K562 (cell line): ENCODE measurements around the gene LENG8. TPM values are rescaled to one million over a fixed set of nuclear protein-coding genes. Genes with fewer than 3 reads are reported as not detected.
"Not testable (repeated sequence)": the region's sequence is repeated elsewhere in the genome, so short reads cannot be mapped to it uniquely, and the experiment has no call there.

ENCODE experiments used
- ATAC-seq: fragments of 200-7000 bp; cut with Tn5 transposase; 3 replicates; pipeline ENCODE4 v1.9.1; 2020; ENCODE audit warnings: moderate library complexity
- BruUV-seq: library from RNA; stranded (reverse); fragments of 400-500 nt; replicated peaks from 2 replicates; lab custom pipeline; 2021; lab: Mats Ljungman, UMichigan
- CTCF ChIA-PET: fragments of 300-600 bp; formaldehyde crosslinking; extraction: SDS; loops from one replicate; lab custom pipeline; 2021; ENCODE audit warnings: low intra/inter-chr PET ratio; lab: Yijun Ruan, JAX
- POLR2A ChIA-PET: fragments of 300-600, 350-650 bp; sonication (Branson Sonifier 250); formaldehyde crosslinking; extraction: SDS; loops from one replicate; lab custom pipeline; 2021; ENCODE audit warnings: antibody characterized with exemption, inconsistent platforms; lab: Yijun Ruan, JAX
- DNase-seq, 4 experiments: peaks; one replicate each; pipeline versions ENCODE4 v3.0.0 to v3.0.0-alpha.2; 2011 to 2018; ENCODE audit warnings: low spot score in 3 of 4, mixed read lengths in 3 of 4; ENCODE audit errors: extremely low read depth in 1 of 4
- FAIRE-seq: peaks from 2 replicates; lab custom pipeline; 2011; peaks lifted over from hg19 to GRCh38; lab: Jason Lieb, UNC
- H2AFZ ChIP-seq: 2 replicates; pipeline ENCODE4 v1.6.0; 2011; ENCODE audit warnings: low read depth, low read length, control low read depth, inconsistent platforms
- H3K27ac ChIP-seq: fragments of 200-600 bp; 3 replicates; pipeline ENCODE4 v1.8.0; 2011; ENCODE audit warnings: low read depth, mild to moderate bottlenecking, control low read depth, inconsistent platforms, low read length, moderate library complexity, mixed read lengths; ENCODE audit errors: extremely low read depth
- H3K27me3 ChIP-seq, 2 experiments: fragments of 300-600 bp in 1 of 2; 2 replicates in 1 of 2; 3 replicates in 1 of 2; pipeline versions ENCODE4 v1.6.0 to v1.8.0; 2011; ENCODE audit warnings: inconsistent platforms in 2 of 2, low read length in 2 of 2, mild to moderate bottlenecking in 1 of 2, mixed read lengths in 1 of 2, moderate library complexity in 1 of 2; ENCODE audit not compliant: control insufficient read depth in 2 of 2, insufficient read depth in 2 of 2
- H3K36me3 ChIP-seq: fragments of 300-600 bp; 3 replicates; pipeline ENCODE4 v1.8.0; 2011; ENCODE audit warnings: mild to moderate bottlenecking, low read length, inconsistent platforms; ENCODE audit not compliant: control insufficient read depth, insufficient read depth
- H3K4me1 ChIP-seq, 2 experiments: fragments of 200-600 bp in 1 of 2; replicated peaks in 1 of 2; 2 replicates in 1 of 2; 3 replicates in 1 of 2; pipeline versions ENCODE4 v1.5.1 to v1.8.0; 2011; ENCODE audit warnings: inconsistent platforms in 2 of 2, low read length in 2 of 2, mild to moderate bottlenecking in 1 of 2, mixed read lengths in 1 of 2, moderate library complexity in 1 of 2; ENCODE audit not compliant: control insufficient read depth in 2 of 2, insufficient read depth in 2 of 2
- H3K4me2 ChIP-seq: 2 replicates; pipeline ENCODE4 v1.6.1; 2011; ENCODE audit warnings: low read length, control low read depth, inconsistent platforms, mixed read lengths; ENCODE audit not compliant: insufficient read depth
- H3K4me3 ChIP-seq: fragments of 200-600 bp; sonication (generic), shearing (Covaris generic); 2 replicates; pipeline ENCODE4 v1.5.1; 2016; ENCODE audit warnings: control low read depth, inconsistent platforms
- H3K79me2 ChIP-seq: fragments of 200-600 bp; 3 replicates; pipeline ENCODE4 v1.8.0; 2011; ENCODE audit warnings: low read length, inconsistent platforms; ENCODE audit not compliant: control insufficient read depth, insufficient read depth
- H3K9ac ChIP-seq, 2 experiments: 2 replicates each; pipeline versions ENCODE4 v1.6.0 to v1.6.1; 2011; ENCODE audit warnings: low read depth in 2 of 2, low read length in 2 of 2, control low read depth in 1 of 2, inconsistent platforms in 1 of 2, mild to moderate bottlenecking in 1 of 2, mixed read lengths in 1 of 2; ENCODE audit not compliant: insufficient read depth in 1 of 2
- H3K9me1 ChIP-seq: one replicate; pipeline ENCODE4 v1.6.0; 2011; ENCODE audit warnings: inconsistent platforms, mild to moderate bottlenecking, low read length, moderate library complexity; ENCODE audit not compliant: control insufficient read depth, insufficient read depth
- H3K9me3 ChIP-seq: replicated peaks from 2 replicates; pipeline ENCODE4 v1.5.1; 2011; ENCODE audit warnings: low read depth, low read length, inconsistent platforms; ENCODE audit not compliant: control insufficient read depth, insufficient read depth
- H4K20me1 ChIP-seq: replicated peaks from 2 replicates; pipeline ENCODE4 v1.6.1; 2011; ENCODE audit warnings: low read length, inconsistent platforms, mixed read lengths; ENCODE audit not compliant: control insufficient read depth, insufficient read depth
- SMAD2 ChIP-seq: fragments of 150-350 bp; IDR thresholded peaks from 2 replicates; pipeline ENCODE4 v1.6.1; 2014; ENCODE audit warnings: low read depth, mild to moderate bottlenecking, low read length
- WGBS: fragments of 100-300 bp; shearing (Covaris generic); methylation state at CpG from one replicate; pipeline ENCODE4 v1.1.6; 2016; ENCODE audit warnings: low coverage, mixed read lengths; ENCODE audit not compliant: insufficient coverage; ENCODE audit errors: missing lambda C conversion rate; 5-methylcytosine and 5-hydroxymethylcytosine counted together
- in situ Hi-C: fragments of 300-500 bp; cut with MboI; formaldehyde crosslinking; loops from 4 replicates; pipeline ENCODE4 v1.15.0; 2018; ENCODE audit warnings: inconsistent platforms, mixed read lengths
- intact Hi-C: fragments of 100-400 bp; cut with micrococcal nuclease; formaldehyde crosslinking; loops from 2 replicates; pipeline ENCODE4 v1.14.2; 2022
- polyA plus RNA-seq, 8 experiments: library from polyadenylated mRNA; depleted of rRNA in 4 of 8; stranded (reverse) in 5 of 8; unstranded in 3 of 8; fragments of >200 nt; fragmentation: Nextera tagmentation in 2 of 8; fragmentation: Illumina TruSeq in 1 of 8; extraction: Ambion mirVana in 2 of 8; extraction: Trizol in 1 of 8; gene quantifications; 2 replicates each; pipeline versions ENCODE4 v1.2.1 to v1.2.3, GENCODE V29; 2011 to 2014; ENCODE audit warnings: inconsistent platforms in 1 of 8, missing spikeins in 1 of 8
- total RNA-seq, 7 experiments: library from RNA; depleted of rRNA in 6 of 7; stranded (reverse); fragments of >200 nt in 6 of 7; fragmentation: Illumina TruSeq in 2 of 7; extraction: Trizol in 2 of 7; gene quantifications; 2 replicates each; pipeline versions ENCODE4 v1.2.1 to v1.2.3, GENCODE V29; 2011 to 2021; ENCODE audit warnings: low replicate concordance in 1 of 7
- TF ChIP-seq, protein P1 (sequence below): sonication (generic); formaldehyde crosslinking; IDR thresholded peaks from 2 replicates; pipeline ENCODE4 v1.8.1; 2023; ENCODE audit warnings: mild to moderate bottlenecking, missing genetic modification reagents

The LENG8 gene
- total and polyA plus RNA-seq, 9 of the 15 experiments (the other 6 are each of a cell fraction or from before 2014, with no cell fraction given): 0.74 to 146 (median 28.1) TPM

- no TSS peak for BruUV-seq
- H3K4me2 ChIP-seq: no peak within 1 kb of the TSS
- H2AFZ ChIP-seq: no peak within 1 kb of the TSS
- intact Hi-C loops (no loop called here), in situ Hi-C loops (no loop called here)
- no peaks in the 10 kb centered on the region for H3K9me3 ChIP-seq
- H3K9me1 ChIP-seq: no peaks in the 10 kb centered on the region
- no peaks in the 10 kb centered on the region for H3K79me2 ChIP-seq
- H4K20me1 ChIP-seq: no peaks in the 10 kb centered on the region; the same call in 1 of the 2 replicates
- H3K9ac ChIP-seq: no peak within 1 kb of the TSS
- ATAC-seq: no peak
- H3K36me3 ChIP-seq: no peaks in the 10 kb centered on the region
- no peak within 1 kb of the TSS for H3K27ac ChIP-seq
- no peak for TF ChIP-seq SMAD2
- TF ChIP-seq, protein P1, sequence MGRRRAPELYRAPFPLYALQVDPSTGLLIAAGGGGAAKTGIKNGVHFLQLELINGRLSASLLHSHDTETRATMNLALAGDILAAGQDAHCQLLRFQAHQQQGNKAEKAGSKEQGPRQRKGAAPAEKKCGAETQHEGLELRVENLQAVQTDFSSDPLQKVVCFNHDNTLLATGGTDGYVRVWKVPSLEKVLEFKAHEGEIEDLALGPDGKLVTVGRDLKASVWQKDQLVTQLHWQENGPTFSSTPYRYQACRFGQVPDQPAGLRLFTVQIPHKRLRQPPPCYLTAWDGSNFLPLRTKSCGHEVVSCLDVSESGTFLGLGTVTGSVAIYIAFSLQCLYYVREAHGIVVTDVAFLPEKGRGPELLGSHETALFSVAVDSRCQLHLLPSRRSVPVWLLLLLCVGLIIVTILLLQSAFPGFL (CRISPR knock-in tag): no peak
- TF ChIP-seq, all 486 proteins: peak for 0
- DNase-seq (no peak), FAIRE-seq (no peak)
- peaks cover 25 to 34% of the 10 kb centered on the region in 2 experiments for H3K27me3 ChIP-seq
- H3K4me3 ChIP-seq: no peak within 1 kb of the TSS
- WGBS: under 1% methylated on average over 14 of the region's 14 CpGs
- ChIA-PET POLR2A (no interaction called here), CTCF (no interaction called here)
- H3K4me1 ChIP-seq: no peaks in the 10 kb centered on the region
Measured at GRCh38 chr19:54502518-54503048, 53.6 kb downstream of the LENG8 start, which contains the start of gene LAIR2. Gene LAIR2 (plus strand): TSS chr19:54502831. CDS start chr19:54502919, 88 bp downstream.

DNA sequence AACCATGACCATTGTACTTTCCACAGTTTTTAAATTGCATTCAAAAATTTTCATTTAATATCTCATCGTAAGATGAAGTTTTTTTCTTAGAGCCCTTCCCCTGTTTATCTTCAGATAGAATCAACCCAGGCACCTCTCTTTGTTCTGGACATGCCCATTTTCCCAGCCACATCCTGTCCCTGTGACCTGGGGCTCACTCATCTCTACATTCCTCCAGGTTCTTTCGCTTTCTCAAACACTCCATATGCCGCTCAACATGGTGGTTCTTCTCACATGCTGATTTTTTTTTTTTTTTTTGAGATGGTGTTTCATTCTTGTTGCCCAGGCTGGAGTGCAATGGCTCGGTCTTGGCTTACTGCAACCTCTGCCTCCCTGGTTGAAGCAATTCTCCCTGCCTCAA is 56.5 kb downstream of the LENG8 start:
- intact Hi-C loops, H4K20me1 ChIP-seq, CTCF ChIA-PET, H3K9ac ChIP-seq, BruUV-seq, H3K36me3 ChIP-seq, H3K4me2 ChIP-seq, ATAC-seq, DNase-seq, H3K27ac ChIP-seq, H3K4me3 ChIP-seq, FAIRE-seq, H3K4me1 ChIP-seq, H2AFZ ChIP-seq, H3K9me3 ChIP-seq, H3K79me2 ChIP-seq, H3K9me1 ChIP-seq: not testable (repeated sequence)
- 9% methylated on average over 4 of the region's 4 CpGs for WGBS
- POLR2A ChIA-PET: interaction anchor here (0.9 kb wide), 1 partner anchor 13 kb away, joined by 4 read pairs; no protein-coding TSS in a partner anchor
- in situ Hi-C loops: loop anchor here (5.0 kb wide), 1 partner anchor 143 kb away; the partner anchor contains the start of gene LAIR1
- H3K27me3 ChIP-seq: peaks cover 17 to 38% of the 10 kb centered on the region in 2 experiments
